ENCODE data around the gene TPBGL. TPM values are rescaled to one million over a fixed set of nuclear protein-coding genes. Genes with fewer than 3 reads are reported as not detected.
A peak's percentile ranks its signal among the peaks of the same experiment; 100 is the strongest.

The TPBGL gene
- polyA plus RNA-seq, 1 of the 3 experiments (the other 2 are of a cell fraction) = 0.03 TPM

DNA sequence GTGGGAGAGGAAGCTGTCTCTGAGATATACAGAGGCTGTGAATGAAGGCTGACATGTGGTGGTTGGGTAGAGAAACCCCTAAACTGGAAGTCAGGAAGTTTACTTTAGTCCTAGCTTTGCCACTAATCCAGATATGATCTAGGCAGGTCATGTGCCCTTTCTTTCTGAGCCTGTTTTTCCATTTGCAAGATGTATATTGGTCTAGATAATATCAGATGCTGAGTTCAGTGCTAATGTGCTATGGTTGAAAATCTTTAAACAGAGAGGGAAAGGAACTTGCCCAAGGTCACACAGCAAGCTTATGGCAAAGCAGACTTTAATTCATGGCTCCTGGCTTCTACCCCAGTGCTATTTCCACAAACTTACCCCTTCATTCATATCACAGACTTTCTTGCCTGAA is 25.7 kb upstream of the TPBGL start:
- no peaks in the 10 kb centered on the region for H4K20me1 ChIP-seq (ENCODE audit: insufficient read depth)
- TF ChIP-seq, protein P1, sequence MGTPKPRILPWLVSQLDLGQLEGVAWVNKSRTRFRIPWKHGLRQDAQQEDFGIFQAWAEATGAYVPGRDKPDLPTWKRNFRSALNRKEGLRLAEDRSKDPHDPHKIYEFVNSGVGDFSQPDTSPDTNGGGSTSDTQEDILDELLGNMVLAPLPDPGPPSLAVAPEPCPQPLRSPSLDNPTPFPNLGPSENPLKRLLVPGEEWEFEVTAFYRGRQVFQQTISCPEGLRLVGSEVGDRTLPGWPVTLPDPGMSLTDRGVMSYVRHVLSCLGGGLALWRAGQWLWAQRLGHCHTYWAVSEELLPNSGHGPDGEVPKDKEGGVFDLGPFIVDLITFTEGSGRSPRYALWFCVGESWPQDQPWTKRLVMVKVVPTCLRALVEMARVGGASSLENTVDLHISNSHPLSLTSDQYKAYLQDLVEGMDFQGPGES (IDR thresholded peaks at IDR 0.05; ENCODE audit: low read depth, low read length) = no peak
- TF ChIP-seq FOXJ3 (CRISPR knock-in tag; IDR thresholded peaks at IDR 0.05) (peak; percentile 23; the same call in 1 of the 2 replicates), CHD2 (IDR thresholded peaks at IDR 0.05; ENCODE audit: low read length, partially characterized antibody) (peak; percentile 2), TEAD4 (IDR thresholded peaks at IDR 0.05; ENCODE audit: borderline replicate concordance, insufficient read depth) (no peak), RAD21 (IDR thresholded peaks at IDR 0.05; ENCODE audit: low read length) (no peak), GATA2 (CRISPR knock-in tag; IDR thresholded peaks at IDR 0.05) (peak; percentile 80)
- TF ChIP-seq, protein P2, sequence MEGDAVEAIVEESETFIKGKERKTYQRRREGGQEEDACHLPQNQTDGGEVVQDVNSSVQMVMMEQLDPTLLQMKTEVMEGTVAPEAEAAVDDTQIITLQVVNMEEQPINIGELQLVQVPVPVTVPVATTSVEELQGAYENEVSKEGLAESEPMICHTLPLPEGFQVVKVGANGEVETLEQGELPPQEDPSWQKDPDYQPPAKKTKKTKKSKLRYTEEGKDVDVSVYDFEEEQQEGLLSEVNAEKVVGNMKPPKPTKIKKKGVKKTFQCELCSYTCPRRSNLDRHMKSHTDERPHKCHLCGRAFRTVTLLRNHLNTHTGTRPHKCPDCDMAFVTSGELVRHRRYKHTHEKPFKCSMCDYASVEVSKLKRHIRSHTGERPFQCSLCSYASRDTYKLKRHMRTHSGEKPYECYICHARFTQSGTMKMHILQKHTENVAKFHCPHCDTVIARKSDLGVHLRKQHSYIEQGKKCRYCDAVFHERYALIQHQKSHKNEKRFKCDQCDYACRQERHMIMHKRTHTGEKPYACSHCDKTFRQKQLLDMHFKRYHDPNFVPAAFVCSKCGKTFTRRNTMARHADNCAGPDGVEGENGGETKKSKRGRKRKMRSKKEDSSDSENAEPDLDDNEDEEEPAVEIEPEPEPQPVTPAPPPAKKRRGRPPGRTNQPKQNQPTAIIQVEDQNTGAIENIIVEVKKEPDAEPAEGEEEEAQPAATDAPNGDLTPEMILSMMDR (IDR thresholded peaks at IDR 0.05) = no peak
- TF ChIP-seq, protein P3, sequence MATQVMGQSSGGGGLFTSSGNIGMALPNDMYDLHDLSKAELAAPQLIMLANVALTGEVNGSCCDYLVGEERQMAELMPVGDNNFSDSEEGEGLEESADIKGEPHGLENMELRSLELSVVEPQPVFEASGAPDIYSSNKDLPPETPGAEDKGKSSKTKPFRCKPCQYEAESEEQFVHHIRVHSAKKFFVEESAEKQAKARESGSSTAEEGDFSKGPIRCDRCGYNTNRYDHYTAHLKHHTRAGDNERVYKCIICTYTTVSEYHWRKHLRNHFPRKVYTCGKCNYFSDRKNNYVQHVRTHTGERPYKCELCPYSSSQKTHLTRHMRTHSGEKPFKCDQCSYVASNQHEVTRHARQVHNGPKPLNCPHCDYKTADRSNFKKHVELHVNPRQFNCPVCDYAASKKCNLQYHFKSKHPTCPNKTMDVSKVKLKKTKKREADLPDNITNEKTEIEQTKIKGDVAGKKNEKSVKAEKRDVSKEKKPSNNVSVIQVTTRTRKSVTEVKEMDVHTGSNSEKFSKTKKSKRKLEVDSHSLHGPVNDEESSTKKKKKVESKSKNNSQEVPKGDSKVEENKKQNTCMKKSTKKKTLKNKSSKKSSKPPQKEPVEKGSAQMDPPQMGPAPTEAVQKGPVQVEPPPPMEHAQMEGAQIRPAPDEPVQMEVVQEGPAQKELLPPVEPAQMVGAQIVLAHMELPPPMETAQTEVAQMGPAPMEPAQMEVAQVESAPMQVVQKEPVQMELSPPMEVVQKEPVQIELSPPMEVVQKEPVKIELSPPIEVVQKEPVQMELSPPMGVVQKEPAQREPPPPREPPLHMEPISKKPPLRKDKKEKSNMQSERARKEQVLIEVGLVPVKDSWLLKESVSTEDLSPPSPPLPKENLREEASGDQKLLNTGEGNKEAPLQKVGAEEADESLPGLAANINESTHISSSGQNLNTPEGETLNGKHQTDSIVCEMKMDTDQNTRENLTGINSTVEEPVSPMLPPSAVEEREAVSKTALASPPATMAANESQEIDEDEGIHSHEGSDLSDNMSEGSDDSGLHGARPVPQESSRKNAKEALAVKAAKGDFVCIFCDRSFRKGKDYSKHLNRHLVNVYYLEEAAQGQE (IDR thresholded peaks at IDR 0.05; ENCODE audit: low read depth, low read length) = no peak
- TF ChIP-seq, protein P4, sequence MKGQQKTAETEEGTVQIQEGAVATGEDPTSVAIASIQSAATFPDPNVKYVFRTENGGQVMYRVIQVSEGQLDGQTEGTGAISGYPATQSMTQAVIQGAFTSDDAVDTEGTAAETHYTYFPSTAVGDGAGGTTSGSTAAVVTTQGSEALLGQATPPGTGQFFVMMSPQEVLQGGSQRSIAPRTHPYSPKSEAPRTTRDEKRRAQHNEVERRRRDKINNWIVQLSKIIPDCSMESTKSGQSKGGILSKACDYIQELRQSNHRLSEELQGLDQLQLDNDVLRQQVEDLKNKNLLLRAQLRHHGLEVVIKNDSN (IDR thresholded peaks at IDR 0.05; ENCODE audit: borderline replicate concordance, low read depth) = peak; percentile 26; the same call in 1 of the 2 replicates
- TF ChIP-seq, protein P5, sequence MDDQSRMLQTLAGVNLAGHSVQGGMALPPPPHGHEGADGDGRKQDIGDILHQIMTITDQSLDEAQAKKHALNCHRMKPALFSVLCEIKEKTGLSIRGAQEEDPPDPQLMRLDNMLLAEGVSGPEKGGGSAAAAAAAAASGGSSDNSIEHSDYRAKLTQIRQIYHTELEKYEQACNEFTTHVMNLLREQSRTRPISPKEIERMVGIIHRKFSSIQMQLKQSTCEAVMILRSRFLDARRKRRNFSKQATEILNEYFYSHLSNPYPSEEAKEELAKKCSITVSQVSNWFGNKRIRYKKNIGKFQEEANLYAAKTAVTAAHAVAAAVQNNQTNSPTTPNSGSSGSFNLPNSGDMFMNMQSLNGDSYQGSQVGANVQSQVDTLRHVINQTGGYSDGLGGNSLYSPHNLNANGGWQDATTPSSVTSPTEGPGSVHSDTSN (IDR thresholded peaks at IDR 0.05) = no peak
- TF ChIP-seq, protein P6, sequence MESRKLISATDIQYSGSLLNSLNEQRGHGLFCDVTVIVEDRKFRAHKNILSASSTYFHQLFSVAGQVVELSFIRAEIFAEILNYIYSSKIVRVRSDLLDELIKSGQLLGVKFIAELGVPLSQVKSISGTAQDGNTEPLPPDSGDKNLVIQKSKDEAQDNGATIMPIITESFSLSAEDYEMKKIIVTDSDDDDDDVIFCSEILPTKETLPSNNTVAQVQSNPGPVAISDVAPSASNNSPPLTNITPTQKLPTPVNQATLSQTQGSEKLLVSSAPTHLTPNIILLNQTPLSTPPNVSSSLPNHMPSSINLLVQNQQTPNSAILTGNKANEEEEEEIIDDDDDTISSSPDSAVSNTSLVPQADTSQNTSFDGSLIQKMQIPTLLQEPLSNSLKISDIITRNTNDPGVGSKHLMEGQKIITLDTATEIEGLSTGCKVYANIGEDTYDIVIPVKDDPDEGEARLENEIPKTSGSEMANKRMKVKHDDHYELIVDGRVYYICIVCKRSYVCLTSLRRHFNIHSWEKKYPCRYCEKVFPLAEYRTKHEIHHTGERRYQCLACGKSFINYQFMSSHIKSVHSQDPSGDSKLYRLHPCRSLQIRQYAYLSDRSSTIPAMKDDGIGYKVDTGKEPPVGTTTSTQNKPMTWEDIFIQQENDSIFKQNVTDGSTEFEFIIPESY (IDR thresholded peaks at IDR 0.05; ENCODE audit: borderline replicate concordance, low read depth) = no peak
- peak; percentile 58 for DNase-seq
- H3K4me1 ChIP-seq (ENCODE audit: control insufficient read depth in 1 of 2, insufficient read depth in 2 of 2, low read depth in 1 of 2, low read length in 1 of 2) = peaks cover 0 to 13% of the 10 kb centered on the region in 2 experiments; a peak in 2 of 4 replicates
- H3K36me3 ChIP-seq (replicated peaks in 1 of 2; ENCODE audit: control insufficient read depth in 1 of 2, insufficient read depth in 2 of 2, low read length in 1 of 2) = no peaks in the 10 kb centered on the region
- CTCF ChIA-PET = interaction anchor here (0.6 to 16.0 kb wide), 15 partner anchors 9 to 192 kb away, joined by 3 to 362 read pairs (median 4); partner anchors contain the start of gene TPBGL
- no peak overlapping the region for H2AFZ ChIP-seq (ENCODE audit: low read depth)
- no peak overlapping the region for H3K4me2 ChIP-seq
- H3F3A ChIP-seq (replicated peaks; ENCODE audit: insufficient read depth) = no peaks in the 10 kb centered on the region
- H3K9ac ChIP-seq = no peak overlapping the region
- H3K9me2 ChIP-seq = no peaks in the 10 kb centered on the region
- H3K79me2 ChIP-seq (ENCODE audit: insufficient read depth) = no peaks in the 10 kb centered on the region
- H3K27me3 ChIP-seq (ENCODE audit: insufficient read depth) = no peaks in the 10 kb centered on the region
- POLR2A ChIA-PET = interaction anchor here (0.6 to 1.5 kb wide), 5 partner anchors 9 to 67 kb away, joined by 3 to 14 read pairs (median 4); no protein-coding TSS in a partner anchor
- H3K4me3 ChIP-seq (ENCODE audit: low read depth in 2 of 2, low read length in 1 of 2) = no peak overlapping the region
- H3K9me3 ChIP-seq = no peaks in the 10 kb centered on the region
- peak overlapping the region in 1 of 2 experiments; percentile 93; a peak in 2 of 4 replicates for H3K27ac ChIP-seq (ENCODE audit: low read depth in 2 of 2, low read length in 1 of 2)
